NCI-H2196 (cell line): ENCODE measurements around the gene MORC4.

Experiments used
- DNase-seq: peaks from one replicate; lab custom pipeline; 2025; ENCODE audit not compliant: unreplicated experiment; lab: John Stamatoyannopoulos, UW

Gene MORC4

DNA sequence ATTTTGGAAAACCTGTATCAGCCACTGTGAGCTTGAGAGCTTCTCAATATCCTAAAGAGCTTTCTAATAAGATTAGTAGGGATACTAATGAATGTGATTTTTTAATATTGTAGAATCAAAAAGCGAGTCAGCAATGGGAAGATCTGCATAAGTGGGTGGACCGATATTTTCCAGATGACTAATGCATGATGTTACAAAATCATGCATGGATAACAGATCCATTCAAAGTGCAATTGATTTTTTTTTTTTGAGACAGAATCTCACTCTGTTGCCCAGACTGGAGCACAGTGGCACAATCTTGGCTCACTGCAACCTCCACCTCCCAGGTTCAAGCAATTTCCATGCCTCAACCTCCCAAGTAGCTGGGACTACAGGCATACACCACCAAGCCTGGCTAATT is 87.1 kb downstream of the MORC4 start:
- no peak for DNase-seq

DNA sequence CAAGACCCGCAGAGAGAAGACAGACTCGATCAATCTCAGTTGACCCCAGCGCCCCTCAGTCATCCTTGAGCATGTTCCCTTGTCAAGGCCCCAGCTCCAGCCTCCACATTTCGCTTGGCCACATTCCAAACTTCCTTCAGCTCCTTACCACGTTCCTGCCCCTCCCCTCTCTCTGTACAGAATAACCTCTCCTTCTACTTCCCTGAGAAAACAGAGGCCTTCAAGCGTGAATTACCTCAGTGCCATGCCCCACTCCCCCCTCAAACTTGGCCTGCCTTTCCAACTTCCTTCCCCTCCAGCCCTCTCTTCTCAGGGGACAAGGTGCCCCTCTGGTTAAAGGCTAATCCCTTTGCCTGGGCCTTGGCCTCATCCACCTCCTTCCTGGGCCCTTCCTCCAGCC is 93.7 kb downstream of the MORC4 start:
- no peak for DNase-seq

DNA sequence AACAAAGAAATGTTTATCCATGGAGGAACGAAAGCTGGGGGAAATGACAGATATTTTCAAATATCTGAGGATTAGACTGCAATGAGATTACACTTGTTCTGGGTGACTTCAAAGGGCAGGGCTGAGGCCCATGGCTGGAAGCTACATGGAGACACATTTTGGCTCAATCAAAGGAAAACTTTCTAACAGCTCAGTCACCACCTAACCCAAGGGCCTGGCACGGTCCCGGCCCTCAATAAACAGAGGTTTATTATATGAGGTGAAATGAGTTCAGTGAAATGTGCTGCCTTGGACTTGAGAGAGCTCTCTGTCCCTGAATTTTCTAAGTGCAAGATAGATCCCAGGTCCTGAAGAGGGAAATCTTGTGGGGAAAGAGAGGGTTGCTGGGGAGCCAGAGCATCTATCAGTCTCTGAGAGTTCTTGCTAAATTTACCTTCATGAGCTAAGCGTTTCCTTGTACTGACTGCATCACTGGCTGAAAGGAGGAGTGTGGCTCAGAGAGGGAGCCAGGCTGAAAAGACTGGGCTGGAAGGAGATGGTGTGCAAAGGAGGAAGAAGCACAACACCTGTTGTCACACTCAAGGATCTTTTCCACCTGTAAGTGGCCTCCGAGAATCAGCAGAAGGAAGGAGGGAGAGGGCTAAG is 94.8 kb downstream of the MORC4 start:
- DNase-seq = no peak

DNA sequence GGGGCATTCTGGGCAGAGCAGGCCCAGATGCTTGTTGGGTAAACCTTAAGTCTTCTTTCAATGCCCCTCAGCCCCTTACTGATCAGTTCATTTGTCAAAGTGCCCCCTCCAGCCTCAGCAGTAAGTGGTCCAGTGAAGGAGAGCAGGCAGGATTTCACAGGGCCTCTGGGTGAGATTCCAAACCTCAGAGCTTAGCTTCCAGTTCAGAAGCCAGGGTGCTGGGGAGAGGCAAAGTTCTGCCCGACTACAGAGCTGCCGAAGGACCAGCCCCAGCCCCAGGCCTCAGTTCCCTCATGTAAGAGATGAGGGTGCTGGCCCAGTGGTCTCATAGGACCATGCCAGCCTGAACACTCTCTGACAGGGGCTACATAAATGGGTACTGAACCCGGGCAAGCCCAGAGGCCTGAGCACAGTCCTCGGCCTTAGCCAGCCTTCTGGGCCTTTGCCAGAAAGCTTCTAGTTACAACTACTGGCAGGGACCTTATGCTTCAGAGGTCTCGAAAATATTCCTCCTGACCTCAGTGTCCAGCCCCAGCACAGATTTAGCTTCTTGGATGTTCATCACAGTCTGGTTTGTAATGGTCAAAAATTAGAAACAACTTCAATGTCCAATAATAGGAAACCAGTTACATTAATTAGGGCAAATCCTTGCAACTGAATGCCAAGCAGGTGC is 96.0 kb downstream of the MORC4 start:
- DNase-seq = no peak

DNA sequence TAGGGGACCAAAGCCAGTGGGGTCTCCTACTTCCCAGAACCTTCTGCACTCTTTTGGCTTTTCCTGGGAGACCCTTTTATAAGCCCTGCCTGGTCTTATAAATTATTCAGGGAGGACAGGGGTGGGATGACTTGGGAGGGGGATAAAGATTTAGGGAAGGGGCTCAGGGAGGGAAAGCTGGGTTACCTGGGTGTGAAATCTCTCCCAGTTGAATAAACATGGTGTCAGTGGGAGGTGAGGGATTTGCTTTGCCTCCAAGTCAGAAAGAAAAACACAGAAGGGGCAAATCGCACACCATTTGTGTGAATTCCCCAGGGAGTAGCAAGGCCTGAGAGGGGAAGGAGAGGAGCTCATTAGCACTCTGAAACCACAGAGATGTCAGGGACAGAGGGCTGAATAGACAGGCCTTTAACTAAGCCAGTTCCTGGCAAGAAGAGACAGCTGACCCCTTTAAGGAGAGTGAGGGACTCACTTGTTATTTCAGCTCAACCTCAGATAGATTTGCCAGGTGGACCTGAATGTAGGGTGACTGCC is 96.7 kb downstream of the MORC4 start, which contains the start of gene RIPPLY1:
RIPPLY1 (minus strand) TSS at position 51 of the 534 bp plus-strand sequence. CDS start 54 bp downstream, outside the sequence.
- no peak for DNase-seq

DNA sequence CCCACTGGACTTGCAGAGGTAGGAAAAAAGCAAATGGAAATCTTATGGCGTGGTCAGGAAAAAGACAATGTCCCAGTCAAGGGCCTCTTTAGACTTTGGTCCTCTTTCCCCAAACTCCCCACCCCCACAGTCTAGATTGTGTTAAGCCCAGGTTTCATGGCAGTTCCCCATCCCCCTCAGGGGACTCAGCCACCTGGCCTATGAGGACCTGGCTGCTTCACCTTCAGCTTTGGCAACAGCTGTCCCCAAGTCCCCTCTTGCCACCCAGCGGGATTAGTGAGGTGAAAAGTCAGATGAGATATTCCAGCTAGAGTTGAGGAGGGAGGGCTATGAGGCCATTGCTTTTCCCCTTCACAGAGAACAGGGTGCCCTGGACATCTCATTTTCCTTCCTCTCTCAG is 97.3 kb downstream of the MORC4 start:
- DNase-seq = no peak

DNA sequence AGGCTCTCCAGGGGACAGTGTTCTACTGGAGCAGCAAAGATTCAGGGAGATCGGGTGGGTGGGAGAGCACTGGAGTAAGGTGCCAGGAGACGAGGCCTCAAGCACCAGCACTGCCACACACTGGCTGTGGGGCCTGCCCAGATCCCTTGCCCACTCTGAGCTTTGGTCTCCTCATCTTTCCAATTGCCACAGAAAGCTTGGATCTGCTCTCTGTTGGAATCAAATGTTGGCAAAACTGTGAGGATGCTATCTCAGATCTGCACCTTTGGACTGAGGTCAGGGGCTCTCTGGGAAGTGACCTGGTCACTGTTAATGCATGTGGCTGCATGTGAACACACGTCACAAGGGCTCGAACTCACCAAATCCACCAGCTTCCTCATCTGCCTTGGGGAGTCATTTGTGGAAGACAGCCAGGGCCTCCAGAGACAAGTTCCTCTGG is 98.2 kb downstream of the MORC4 start:
- DNase-seq = no peak

DNA sequence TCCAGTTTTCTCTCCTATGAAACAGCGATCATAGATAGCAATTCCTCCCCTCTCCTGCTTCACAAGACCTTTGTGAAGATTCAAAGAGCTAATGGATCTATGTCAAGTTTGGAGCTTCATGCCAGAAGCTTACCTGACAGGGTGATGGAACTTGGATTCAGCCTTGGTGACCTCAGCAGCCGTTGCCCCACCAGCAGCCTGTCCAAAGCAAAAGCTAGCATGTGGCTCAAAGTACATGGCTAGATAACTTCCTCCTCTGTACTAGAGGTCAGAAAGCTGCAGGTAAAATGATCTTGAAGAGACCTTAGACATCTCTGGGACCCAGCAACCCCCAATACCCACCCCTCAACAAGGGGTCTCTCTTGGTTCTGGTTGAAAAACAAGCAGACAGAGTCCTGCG is 98.7 kb downstream of the MORC4 start:
- DNase-seq = no peak

DNA sequence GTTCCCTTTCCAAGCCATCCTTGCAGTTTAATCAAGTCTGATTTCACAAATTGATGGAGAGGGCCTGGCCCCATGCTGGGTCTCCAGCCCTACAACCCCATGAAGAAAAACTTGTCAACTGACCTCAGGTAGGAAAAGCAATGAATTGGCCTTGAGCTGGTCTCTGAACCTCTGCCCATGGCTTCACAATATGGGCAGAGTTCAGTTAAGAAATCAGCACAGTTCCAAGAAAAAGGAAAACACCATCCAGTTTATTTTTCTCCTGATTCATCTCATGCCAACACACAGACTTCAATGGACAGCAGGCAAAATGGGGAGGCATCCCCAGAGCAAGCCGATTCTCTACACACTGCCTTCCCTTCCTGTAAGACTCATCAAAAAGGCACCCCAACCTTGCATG is 100.2 kb downstream of the MORC4 start:
- no peak for DNase-seq

DNA sequence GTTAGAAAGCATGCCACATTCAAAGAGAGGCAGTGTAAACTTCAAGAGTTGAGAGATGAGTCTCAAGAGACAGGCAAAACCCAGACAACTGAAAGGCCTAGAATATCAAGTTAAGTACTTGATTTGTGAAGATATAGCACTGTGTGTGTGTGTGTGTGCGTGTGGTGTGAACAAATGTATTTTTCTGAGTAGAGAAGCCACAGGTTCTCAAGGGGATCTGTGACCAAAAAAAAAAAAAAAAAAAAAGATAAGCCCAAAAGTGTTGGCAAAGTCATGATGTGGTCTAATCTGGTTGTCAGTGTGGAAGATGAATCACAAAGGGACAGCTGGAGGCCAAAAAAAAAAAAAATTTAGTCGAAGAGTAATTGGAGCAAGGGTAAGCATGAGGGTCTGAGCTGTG is 100.7 kb downstream of the MORC4 start:
- no peak for DNase-seq

DNA sequence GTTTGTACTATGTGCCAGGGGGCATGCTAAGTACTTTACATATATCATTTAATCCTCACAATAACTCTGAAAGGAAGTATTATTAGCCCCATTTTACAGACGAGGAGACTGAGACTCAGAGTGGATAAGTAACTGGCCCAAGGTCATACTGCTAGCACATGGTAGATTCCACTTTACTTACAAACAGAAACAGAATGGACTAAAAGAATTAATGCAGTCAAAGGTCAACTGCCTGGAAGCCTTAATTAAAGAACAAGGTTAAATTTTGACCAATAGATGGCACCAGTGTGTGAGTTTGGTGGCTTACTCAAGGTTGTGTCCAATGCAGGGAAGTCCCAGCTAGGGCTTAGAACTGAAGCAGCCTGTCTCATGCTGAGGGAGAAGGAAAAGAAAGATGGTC is 101.5 kb downstream of the MORC4 start:
- DNase-seq = peak; percentile 55

DNA sequence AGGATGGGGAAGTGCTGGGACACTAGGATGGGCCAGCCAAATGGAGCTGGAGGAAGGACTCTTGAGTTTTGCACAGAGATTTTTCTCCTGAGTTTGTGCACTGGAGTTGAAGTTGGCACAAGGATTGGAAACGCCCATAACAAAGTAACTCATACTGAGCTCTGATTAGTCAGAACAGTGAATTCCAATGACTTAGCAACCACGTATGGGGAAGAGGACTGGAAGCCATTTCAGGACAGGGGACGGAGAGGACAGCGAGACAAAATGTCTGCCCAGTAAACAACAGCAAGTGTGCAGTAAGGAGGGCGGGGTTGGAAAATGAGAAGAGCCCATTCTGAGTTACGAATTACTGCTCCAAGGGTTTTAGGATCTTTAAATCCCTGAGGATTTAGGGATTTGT is 102.8 kb downstream of the MORC4 start:
- no peak for DNase-seq

DNA sequence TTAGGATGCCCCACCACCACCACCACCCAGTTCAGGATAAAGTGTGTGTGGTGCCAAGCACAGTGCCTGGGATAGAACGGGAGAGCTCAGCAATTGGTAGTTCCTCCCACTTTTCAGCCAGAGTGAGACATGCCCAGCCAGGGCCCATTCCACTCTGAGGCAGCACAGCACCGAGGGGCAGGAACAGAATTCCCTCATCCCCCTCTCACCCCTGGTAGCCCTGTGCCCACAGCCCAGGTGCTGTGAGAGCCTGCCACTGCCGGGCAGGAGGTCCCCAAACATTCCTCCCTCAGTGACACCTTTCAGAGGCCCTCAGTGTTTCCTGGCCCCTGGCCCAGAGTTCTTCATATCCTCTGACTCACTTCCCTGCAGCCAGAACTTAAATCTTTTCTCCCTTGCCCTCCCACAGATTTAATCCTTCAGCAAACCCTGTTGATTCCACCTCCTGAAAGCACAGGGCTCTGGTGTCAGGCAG is 105.0 kb downstream of the MORC4 start:
- no peak for DNase-seq

DNA sequence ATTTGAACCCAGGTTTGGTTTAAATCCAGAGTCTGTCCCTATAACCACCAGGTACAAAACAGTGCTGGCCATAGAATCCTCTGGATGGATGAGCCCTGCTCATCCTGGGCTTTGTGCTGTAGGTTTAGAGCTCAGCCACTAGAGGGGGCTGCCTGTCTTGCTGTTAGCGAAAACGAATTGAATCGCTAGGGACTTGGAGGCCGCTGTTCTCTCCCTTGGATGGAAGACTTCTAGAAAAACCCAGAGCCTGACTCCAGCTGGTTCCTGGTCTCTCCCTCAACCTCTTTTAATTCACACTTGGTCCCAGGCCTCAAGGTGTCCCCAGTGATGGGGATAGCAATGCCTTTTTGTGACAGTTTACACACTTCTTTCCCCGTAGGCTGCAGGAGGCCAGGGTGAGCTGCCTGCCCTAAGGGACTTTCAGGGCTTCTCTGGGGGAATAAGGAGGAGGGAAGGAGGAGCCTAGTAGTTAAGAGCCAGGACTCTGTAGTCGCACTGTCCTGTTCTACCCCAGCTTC is 105.6 kb downstream of the MORC4 start:
- peak; percentile 52 for DNase-seq

DNA sequence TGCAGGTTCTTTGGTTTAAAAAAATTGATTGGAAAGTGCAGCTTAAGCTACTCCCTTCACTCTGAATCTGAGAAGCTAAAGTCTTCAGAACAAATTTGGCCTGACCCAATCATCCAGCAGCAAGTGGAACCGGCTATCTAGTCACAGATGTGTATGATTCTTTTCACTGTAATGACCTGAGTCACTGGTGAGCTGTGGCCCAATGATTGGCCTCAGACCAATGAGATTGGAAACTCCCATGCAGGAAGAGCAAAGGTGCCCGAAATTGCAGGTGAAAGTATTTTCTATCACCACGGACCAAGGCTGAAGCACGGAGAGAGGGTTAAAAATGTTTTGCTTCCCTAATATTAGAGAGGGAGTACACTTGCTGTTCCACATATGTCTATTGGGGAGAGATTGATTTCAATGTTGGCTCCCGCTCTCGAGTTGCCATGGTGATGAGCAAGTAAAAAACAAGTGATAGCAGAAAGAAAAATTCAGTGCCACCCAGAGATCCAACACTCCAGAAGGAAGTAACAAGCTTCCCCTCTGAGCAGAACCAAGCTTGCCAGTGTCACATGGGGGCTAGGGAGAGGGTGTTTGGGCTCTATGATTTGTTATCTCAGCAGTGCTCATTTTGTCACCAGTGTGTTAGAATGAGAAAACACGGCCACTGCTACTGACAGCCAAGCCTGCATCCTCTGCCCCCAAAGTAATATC is 108.1 kb downstream of the MORC4 start:
- DNase-seq = no peak
